ENCODE data around the gene KDM1B. TPM values are rescaled to one million over a fixed set of nuclear protein-coding genes. Genes with fewer than 3 reads are reported as not detected.

Gene KDM1B
- total and polyA plus RNA-seq, 7 experiments from 2014 or later = 1.3 to 25.4 (median 8.7) TPM

DNA sequence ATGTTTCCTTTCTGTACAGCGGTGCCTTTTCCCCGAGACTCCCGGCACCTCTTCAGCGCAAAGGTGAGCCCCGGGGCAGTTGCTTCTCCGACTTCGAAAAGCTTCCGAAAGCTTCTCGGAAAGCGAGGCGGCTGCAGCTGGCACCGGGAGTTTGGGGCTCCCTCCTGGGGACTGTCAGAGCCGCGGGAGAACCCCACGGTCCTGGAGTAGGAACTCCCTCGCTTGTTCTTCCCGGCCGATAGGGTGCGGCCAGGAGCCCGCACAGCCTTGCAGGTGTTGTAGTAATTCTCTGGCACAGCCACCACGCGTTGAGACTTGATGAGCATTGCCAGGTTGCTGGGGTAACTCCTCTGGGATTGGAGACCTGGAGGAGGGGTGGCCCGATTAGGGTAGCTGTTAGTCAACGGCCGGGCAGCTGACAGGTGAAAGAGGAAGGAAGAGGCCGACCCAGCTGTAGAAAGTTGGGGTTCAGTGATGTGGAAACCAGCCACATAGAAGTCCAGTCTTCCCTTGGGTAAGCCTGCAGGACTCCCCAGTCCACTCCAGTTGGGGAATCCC lies 721 bp downstream of the KDM1B start:
- CTCF ChIA-PET = interaction anchor here (0.9 kb wide), 1 partner anchor 15 kb away, joined by 3 read pairs; no protein-coding TSS in a partner anchor
- peaks cover 0 to 16% (median 0%) of the 10 kb centered on the region in 3 experiments for H3K36me3 ChIP-seq (ENCODE audit: control insufficient read depth in 2 of 3, insufficient read depth in 3 of 3, low read length in 3 of 3)
- POLR2A ChIA-PET = interaction anchor here (0.8 to 2.8 kb wide), 3 partner anchors 31 to 449 kb away, joined by 3 to 9 read pairs (median 3); partner anchors contain the start of gene NUP153
- no peaks in the 10 kb centered on the region for H3K9me3 ChIP-seq (ENCODE audit: control insufficient read depth in 2 of 3, low read length in 3 of 3)
- ATAC-seq = no peak
- H3K27me3 ChIP-seq (ENCODE audit: control insufficient read depth in 2 of 2, insufficient read depth in 2 of 2, low read length in 2 of 2) = no peaks in the 10 kb centered on the region
- peak overlapping the region; percentile 95 for H3K4me3 ChIP-seq (ENCODE audit: low read length)
- H3K4me3 Mint-ChIP-seq = peak overlapping the region; percentile 91 to 99 (median 98)
- intact Hi-C loops (cut with micrococcal nuclease) = loop anchor here (1.0 to 5.0 kb wide), 16 partner anchors 33 to 1834 kb away; partner anchors contain the start of genes ATXN1 (in 2 of the 2), FAM8A1 (in 2 of the 2), NHLRC1 (in 2 of the 2) and NUP153 (in 2 of the 2)
- peaks cover 5 to 17% (median 8%) of the 10 kb centered on the region in 5 donors for H3K36me3 Mint-ChIP-seq
- peaks cover 8 to 17% of the 10 kb centered on the region in 2 donors for H3K4me1 ChIP-seq (ENCODE audit: control insufficient read depth in 2 of 2, insufficient read depth in 2 of 2, low read length in 2 of 2)
- H3K27ac ChIP-seq (ENCODE audit: low read depth, low read length) = peak overlapping the region; percentile 82
- peak in 2 of 9 donors; percentile 52 to 55 for DNase-seq
- H3K27ac Mint-ChIP-seq = peak overlapping the region; percentile 45 to 96 (median 87)
- H3K27me3 Mint-ChIP-seq = peaks cover 0 to 7% (median 0%) of the 10 kb centered on the region in 5 donors
- peaks cover 24 to 36% (median 28%) of the 10 kb centered on the region in 7 donors for H3K4me1 Mint-ChIP-seq
- no peaks in the 10 kb centered on the region for H3K9me3 Mint-ChIP-seq

- intact Hi-C loops (cut with micrococcal nuclease) = no loop called here
- no peaks in the 10 kb centered on the region for H3K9me3 ChIP-seq (ENCODE audit: control insufficient read depth in 2 of 3, low read length in 3 of 3)
- H3K9me3 Mint-ChIP-seq = no peaks in the 10 kb centered on the region
- no peak for DNase-seq
- peaks cover 0 to 40% (median 5%) of the 10 kb centered on the region in 3 experiments for H3K36me3 ChIP-seq (ENCODE audit: control insufficient read depth in 2 of 3, insufficient read depth in 3 of 3, low read length in 3 of 3)
- peaks cover 5 to 8% of the 10 kb centered on the region in 2 donors for H3K4me1 ChIP-seq (ENCODE audit: control insufficient read depth in 2 of 2, insufficient read depth in 2 of 2, low read length in 2 of 2)
- no peak overlapping the region for H3K4me3 Mint-ChIP-seq
- H3K36me3 Mint-ChIP-seq = peaks cover 5 to 41% (median 27%) of the 10 kb centered on the region in 5 donors
- H3K4me1 Mint-ChIP-seq = peaks cover 4 to 16% (median 10%) of the 10 kb centered on the region in 7 donors
- no peaks in the 10 kb centered on the region for H3K27me3 Mint-ChIP-seq
- H3K27ac ChIP-seq (ENCODE audit: low read depth, low read length) = no peak overlapping the region
- no peaks in the 10 kb centered on the region for H3K27me3 ChIP-seq (ENCODE audit: control insufficient read depth in 2 of 2, insufficient read depth in 2 of 2, low read length in 2 of 2)
- no peak overlapping the region for H3K4me3 ChIP-seq (ENCODE audit: low read length)
- ChIA-PET POLR2A (no interaction called here), CTCF (no interaction called here)
- H3K27ac Mint-ChIP-seq = no peak overlapping the region
- ATAC-seq = no peak
These were observed 5.7 kb downstream of the KDM1B start for GRCh38 chr6:18160911-18161310.

- Histone ChIP-seq H3K27ac (ENCODE audit: low read depth, low read length) (no peak overlapping the region), H3K9me3 (ENCODE audit: control insufficient read depth in 2 of 3, low read length in 3 of 3) (no peaks in the 10 kb centered on the region), H3K4me3 (ENCODE audit: low read length) (no peak overlapping the region), H3K4me1 (ENCODE audit: control insufficient read depth in 2 of 2, insufficient read depth in 2 of 2, low read length in 2 of 2) (peaks cover 0 to 3% of the 10 kb centered on the region in 2 donors), H3K36me3 (ENCODE audit: control insufficient read depth in 2 of 3, insufficient read depth in 3 of 3, low read length in 3 of 3) (peaks cover 0 to 45% (median 5%) of the 10 kb centered on the region in 3 experiments), H3K27me3 (ENCODE audit: control insufficient read depth in 2 of 2, insufficient read depth in 2 of 2, low read length in 2 of 2) (no peaks in the 10 kb centered on the region)
- H3K9me3 Mint-ChIP-seq = no peaks in the 10 kb centered on the region
- peaks cover 0 to 11% (median 5%) of the 10 kb centered on the region in 7 donors for H3K4me1 Mint-ChIP-seq
- DNase-seq = no peak
- H3K27ac Mint-ChIP-seq = no peak overlapping the region
- CTCF ChIA-PET = interaction anchor here (0.5 kb wide), 1 partner anchor 358 kb away, joined by 3 read pairs; no protein-coding TSS in a partner anchor
- POLR2A ChIA-PET = no interaction called here
- H3K36me3 Mint-ChIP-seq = peaks cover 5 to 41% (median 27%) of the 10 kb centered on the region in 5 donors
- H3K27me3 Mint-ChIP-seq = no peaks in the 10 kb centered on the region
- intact Hi-C loops (cut with micrococcal nuclease) = no loop called here
- no peak for ATAC-seq
- no peak overlapping the region for H3K4me3 Mint-ChIP-seq
These were observed 6.2 kb downstream of the KDM1B start for GRCh38 chr6:18161431-18161830.

GRCh38 chr6:18162401-18162800 lies 7.2 kb downstream of the KDM1B start:
- intact Hi-C loops (cut with micrococcal nuclease) = no loop called here
- Mint-ChIP-seq H3K4me1 (peaks cover 0 to 11% (median 4%) of the 10 kb centered on the region in 7 donors), H3K9me3 (no peaks in the 10 kb centered on the region), H3K4me3 (no peak overlapping the region), H3K36me3 (peaks cover 5 to 41% (median 27%) of the 10 kb centered on the region in 5 donors), H3K27ac (no peak overlapping the region), H3K27me3 (no peaks in the 10 kb centered on the region)
- ATAC-seq (no peak), DNase-seq (no peak)
- CTCF ChIA-PET = no interaction called here
- Histone ChIP-seq H3K9me3 (ENCODE audit: control insufficient read depth in 2 of 3, low read length in 3 of 3) (no peaks in the 10 kb centered on the region), H3K4me3 (ENCODE audit: low read length) (no peak overlapping the region), H3K27me3 (ENCODE audit: control insufficient read depth in 2 of 2, insufficient read depth in 2 of 2, low read length in 2 of 2) (no peaks in the 10 kb centered on the region), H3K36me3 (ENCODE audit: control insufficient read depth in 2 of 3, insufficient read depth in 3 of 3, low read length in 3 of 3) (peaks cover 0 to 51% (median 5%) of the 10 kb centered on the region in 3 experiments), H3K4me1 (ENCODE audit: control insufficient read depth in 2 of 2, insufficient read depth in 2 of 2, low read length in 2 of 2) (no peaks in the 10 kb centered on the region), H3K27ac (ENCODE audit: low read depth, low read length) (no peak overlapping the region)
- POLR2A ChIA-PET = no interaction called here

DNA sequence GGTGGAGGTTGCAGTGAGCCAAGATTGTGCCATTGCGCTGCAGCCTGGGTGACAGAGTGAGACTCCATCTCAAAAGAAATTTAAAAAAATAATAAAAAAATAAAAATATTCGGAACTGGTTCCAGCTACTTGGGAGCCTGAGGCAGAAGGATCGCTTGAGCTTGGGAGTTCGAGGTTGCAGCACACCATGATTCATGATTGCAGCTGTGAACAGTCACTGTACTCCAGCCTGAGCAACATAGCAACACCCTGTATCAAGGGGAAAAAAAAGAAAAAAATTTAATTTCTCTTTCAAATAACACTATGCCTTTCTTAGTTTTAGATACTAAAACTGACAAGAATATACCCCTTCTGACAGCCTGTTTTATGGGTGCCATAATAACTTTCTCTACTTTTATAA lies 10.5 kb downstream of the KDM1B start:
- Histone ChIP-seq H3K27me3 (ENCODE audit: control insufficient read depth in 2 of 2, insufficient read depth in 2 of 2, low read length in 2 of 2) (no peaks in the 10 kb centered on the region), H3K4me3 (ENCODE audit: low read length) (no peak overlapping the region), H3K4me1 (ENCODE audit: control insufficient read depth in 2 of 2, insufficient read depth in 2 of 2, low read length in 2 of 2) (no peaks in the 10 kb centered on the region), H3K36me3 (ENCODE audit: control insufficient read depth in 2 of 3, insufficient read depth in 3 of 3, low read length in 3 of 3) (peaks cover 5 to 60% (median 7%) of the 10 kb centered on the region in 3 experiments), H3K27ac (ENCODE audit: low read depth, low read length) (no peak overlapping the region), H3K9me3 (ENCODE audit: control insufficient read depth in 2 of 3, low read length in 3 of 3) (no peaks in the 10 kb centered on the region)
- no peak overlapping the region for H3K4me3 Mint-ChIP-seq
- peaks cover 0 to 9% (median 0%) of the 10 kb centered on the region in 7 donors for H3K4me1 Mint-ChIP-seq
- peaks cover 8 to 51% (median 34%) of the 10 kb centered on the region in 5 donors for H3K36me3 Mint-ChIP-seq
- H3K27ac Mint-ChIP-seq = no peak overlapping the region
- peak; percentile 26 for ATAC-seq
- ChIA-PET CTCF (no interaction called here), POLR2A (no interaction called here)
- H3K27me3 Mint-ChIP-seq = no peaks in the 10 kb centered on the region
- intact Hi-C loops (cut with micrococcal nuclease) = no loop called here
- DNase-seq = no peak
- peaks cover 0 to 9% (median 2%) of the 10 kb centered on the region in 11 donors for H3K9me3 Mint-ChIP-seq

GRCh38 chr6:18166312-18167036 lies 11.3 kb downstream of the KDM1B start:
- H3K36me3 Mint-ChIP-seq = peaks cover 8 to 45% (median 31%) of the 10 kb centered on the region in 5 donors
- H3K4me3 Mint-ChIP-seq = no peak overlapping the region
- peaks cover 1 to 53% (median 7%) of the 10 kb centered on the region in 3 experiments for H3K36me3 ChIP-seq (ENCODE audit: control insufficient read depth in 2 of 3, insufficient read depth in 3 of 3, low read length in 3 of 3)

More at GRCh38 chr6:18166312-18167036, 11.3 kb downstream of the KDM1B start:
- Mint-ChIP-seq H3K9me3 (peaks cover 0 to 9% (median 2%) of the 10 kb centered on the region in 11 donors), H3K27me3 (no peaks in the 10 kb centered on the region), H3K4me1 (peaks cover 0 to 3% (median 0%) of the 10 kb centered on the region in 7 donors), H3K27ac (no peak overlapping the region)
- CTCF ChIA-PET = no interaction called here
- no peaks in the 10 kb centered on the region for H3K27me3 ChIP-seq (ENCODE audit: control insufficient read depth in 2 of 2, insufficient read depth in 2 of 2, low read length in 2 of 2)
- no peak for DNase-seq
- no peak overlapping the region for H3K4me3 ChIP-seq (ENCODE audit: low read length)
- POLR2A ChIA-PET = no interaction called here
- H3K27ac ChIP-seq (ENCODE audit: low read depth, low read length) = no peak overlapping the region
- no peaks in the 10 kb centered on the region for H3K4me1 ChIP-seq (ENCODE audit: control insufficient read depth in 2 of 2, insufficient read depth in 2 of 2, low read length in 2 of 2)
- ATAC-seq = peak; percentile 45
- intact Hi-C loops (cut with micrococcal nuclease) = no loop called here
- H3K9me3 ChIP-seq (ENCODE audit: control insufficient read depth in 2 of 3, low read length in 3 of 3) = no peaks in the 10 kb centered on the region

All from naive thymus-derived CD4-positive, alpha-beta T cell (primary cell).